ENCODE results near the gene MMP11.

The MMP11 gene

GRCh38 chr22:23753385-23753784 is 19.3 kb upstream of the MMP11 start:
- H3K36me3 ChIP-seq (ENCODE audit: low read depth), result no peaks in the 10 kb centered on the region
- no peak for TF ChIP-seq CTCF (IDR thresholded peaks at IDR 0.05; ENCODE audit: poor library complexity, severe bottlenecking)
- no peak for DNase-seq (ENCODE audit: low spot score)
- peaks cover 7% of the 10 kb centered on the region for H3K4me1 ChIP-seq (ENCODE audit: insufficient read depth, poor library complexity, severe bottlenecking)
- H3K9me3 ChIP-seq (ENCODE audit: severe bottlenecking), result no peaks in the 10 kb centered on the region
- H3K27me3 ChIP-seq (ENCODE audit: insufficient read depth, poor library complexity, severe bottlenecking), result no peaks in the 10 kb centered on the region
- no peak overlapping the region for H3K4me3 ChIP-seq (ENCODE audit: severe bottlenecking)
- ATAC-seq (ENCODE audit: low read depth), result no peak
- no peak overlapping the region for H3K27ac ChIP-seq (ENCODE audit: poor library complexity, severe bottlenecking)

- DNase-seq (ENCODE audit: low spot score), result no peak
- no peak within 1 kb of the TSS for H3K27ac ChIP-seq (ENCODE audit: poor library complexity, severe bottlenecking)
- ATAC-seq (ENCODE audit: low read depth), result no peak
Measured at GRCh38 chr22:23754220-23754919, 18.3 kb upstream of the MMP11 start, which contains the start of gene VPREB3. TSS of gene VPREB3 (minus strand) at chr22:23754425. CDS start at chr22:23754363, 62 bp downstream.

GRCh38 chr22:23754980-23755636 is 17.5 kb upstream of the MMP11 start:
- Histone ChIP-seq H3K27ac (ENCODE audit: poor library complexity, severe bottlenecking) (no peak overlapping the region), H3K4me3 (ENCODE audit: severe bottlenecking) (no peak overlapping the region), H3K27me3 (ENCODE audit: insufficient read depth, poor library complexity, severe bottlenecking) (no peaks in the 10 kb centered on the region), H3K4me1 (ENCODE audit: insufficient read depth, poor library complexity, severe bottlenecking) (peaks cover 3% of the 10 kb centered on the region), H3K9me3 (ENCODE audit: severe bottlenecking) (no peaks in the 10 kb centered on the region), H3K36me3 (ENCODE audit: low read depth) (no peaks in the 10 kb centered on the region)
- ATAC-seq (ENCODE audit: low read depth), result no peak
- DNase-seq (ENCODE audit: low spot score), result no peak
- TF ChIP-seq CTCF (IDR thresholded peaks at IDR 0.05; ENCODE audit: poor library complexity, severe bottlenecking), result no peak

More at GRCh38 chr22:23754220-23754919, 18.3 kb upstream of the MMP11 start, which contains the start of gene VPREB3:
- H3K9me3 ChIP-seq (ENCODE audit: severe bottlenecking), result no peaks in the 10 kb centered on the region
- H3K36me3 ChIP-seq (ENCODE audit: low read depth), result no peaks in the 10 kb centered on the region
- no peak within 1 kb of the TSS for H3K4me3 ChIP-seq (ENCODE audit: severe bottlenecking)
- no peaks in the 10 kb centered on the region for H3K27me3 ChIP-seq (ENCODE audit: insufficient read depth, poor library complexity, severe bottlenecking)
- peaks cover 7% of the 10 kb centered on the region for H3K4me1 ChIP-seq (ENCODE audit: insufficient read depth, poor library complexity, severe bottlenecking)
- TF ChIP-seq CTCF (IDR thresholded peaks at IDR 0.05; ENCODE audit: poor library complexity, severe bottlenecking), result no peak

GRCh38 chr22:23755711-23756110 is 16.9 kb upstream of the MMP11 start:
- no peak for DNase-seq (ENCODE audit: low spot score)
- no peaks in the 10 kb centered on the region for H3K36me3 ChIP-seq (ENCODE audit: low read depth)
- H3K4me1 ChIP-seq (ENCODE audit: insufficient read depth, poor library complexity, severe bottlenecking), result peaks cover 3% of the 10 kb centered on the region
- no peak overlapping the region for H3K27ac ChIP-seq (ENCODE audit: poor library complexity, severe bottlenecking)
- H3K27me3 ChIP-seq (ENCODE audit: insufficient read depth, poor library complexity, severe bottlenecking), result no peaks in the 10 kb centered on the region
- H3K4me3 ChIP-seq (ENCODE audit: severe bottlenecking), result no peak overlapping the region
- no peak for ATAC-seq (ENCODE audit: low read depth)
- TF ChIP-seq CTCF (IDR thresholded peaks at IDR 0.05; ENCODE audit: poor library complexity, severe bottlenecking), result no peak
- no peaks in the 10 kb centered on the region for H3K9me3 ChIP-seq (ENCODE audit: severe bottlenecking)

GRCh38 chr22:23756891-23757290 is 15.8 kb upstream of the MMP11 start:
- Histone ChIP-seq H3K27ac (ENCODE audit: poor library complexity, severe bottlenecking) (no peak overlapping the region), H3K9me3 (ENCODE audit: severe bottlenecking) (no peaks in the 10 kb centered on the region), H3K27me3 (ENCODE audit: insufficient read depth, poor library complexity, severe bottlenecking) (no peaks in the 10 kb centered on the region), H3K4me3 (ENCODE audit: severe bottlenecking) (no peak overlapping the region), H3K36me3 (ENCODE audit: low read depth) (no peaks in the 10 kb centered on the region), H3K4me1 (ENCODE audit: insufficient read depth, poor library complexity, severe bottlenecking) (no peaks in the 10 kb centered on the region)
- no peak for TF ChIP-seq CTCF (IDR thresholded peaks at IDR 0.05; ENCODE audit: poor library complexity, severe bottlenecking)
- ATAC-seq (ENCODE audit: low read depth) (no peak), DNase-seq (ENCODE audit: low spot score) (no peak)

Data from RWPE2 (cell line).